Transverse colon (tissue), 4 donors: Measurements from ENCODE around the gene TBCD. TPM values are rescaled to one million over a fixed set of nuclear protein-coding genes. Genes with fewer than 3 reads are reported as not detected.
A peak's percentile ranks its signal among the peaks of the same experiment; 100 is the strongest.

Experiments
- DNase-seq: peaks from one replicate; pipeline ENCODE4 v3.0.0-alpha.2; 2019
- H3K27ac ChIP-seq, 4 donors: fragments of 200-600 bp; sonication (generic); 2 replicates each; pipeline ENCODE4 v1.5.1; 2016 to 2018; ENCODE audit warnings: inconsistent platforms in 4 of 4
- H3K27me3 ChIP-seq: fragments of 200-600 bp; sonication (generic); 2 replicates; pipeline ENCODE4 v1.5.1; 2017; ENCODE audit warnings: inconsistent platforms
- H3K36me3 ChIP-seq, 4 donors: fragments of 200-600 bp; sonication (generic); 2 replicates each; pipeline ENCODE4 v1.5.1; 2017 to 2019; ENCODE audit warnings: inconsistent platforms in 4 of 4
- H3K4me1 ChIP-seq, 4 donors: fragments of 200-600 bp; sonication (generic); 2 replicates each; pipeline ENCODE4 v1.5.1; 2017 to 2020; ENCODE audit warnings: inconsistent platforms in 4 of 4
- H3K4me3 ChIP-seq, 4 donors: fragments of 200-600 bp; sonication (generic); 1 replicate in 1 of 4; 2 replicates in 3 of 4; pipeline versions ENCODE4 v1.5.1 to v1.6.1; 2017 to 2019; ENCODE audit warnings: inconsistent platforms in 4 of 4
- H3K9me3 ChIP-seq, 2 donors: fragments of 200-600 bp; sonication (generic); 2 replicates each; pipeline ENCODE4 v1.5.1; 2017 to 2019; ENCODE audit warnings: inconsistent platforms in 2 of 2
- CTCF ChIP-seq, 5 experiments: fragments of 200-600 bp in 3 of 5; fragments of 450-650 bp in 2 of 5; sonication (generic) in 3 of 5; IDR thresholded peaks; 1 replicate in 2 of 5; 2 replicates in 3 of 5; pipeline ENCODE4 v1.5.1; 2016 to 2017; ENCODE audit warnings: antibody characterized with exemption in 5 of 5, inconsistent platforms in 3 of 5, mild to moderate bottlenecking in 2 of 5, moderate library complexity in 1 of 5
- EP300 ChIP-seq: sonication (generic); formaldehyde crosslinking; IDR thresholded peaks from one replicate; pipeline ENCODE4 v1.6.1; 2017; ENCODE audit warnings: antibody characterized with exemption, low read depth
- POLR2A ChIP-seq: fragments of 450-650 bp; IDR thresholded peaks from one replicate; pipeline ENCODE4 v1.6.1; 2016; ENCODE audit warnings: antibody characterized with exemption, mild to moderate bottlenecking, moderate library complexity
- POLR2AphosphoS5 ChIP-seq, 3 donors: sonication (generic); formaldehyde crosslinking; IDR thresholded peaks; one replicate each; pipeline ENCODE4 v1.6.1; 2016; ENCODE audit warnings: antibody characterized with exemption in 3 of 3
- WGBS, 2 donors: methylation state at CpG; one replicate each; pipeline ENCODE4 v1.1.5; 2018; ENCODE audit warnings: low coverage in 1 of 2; 5-methylcytosine and 5-hydroxymethylcytosine counted together
- in situ Hi-C, 4 donors: fragments of 200-750 bp; cut with MboI; loops; one replicate each; pipeline versions ENCODE4 v1.15.0 to v1.15.1; 2017; ENCODE audit warnings: low sequenced_read_pairs in 3 of 4, low pct_ligation_motif_present in 1 of 4, low pct_unique_long_range_greater_than_20kb in 1 of 4
- intact Hi-C: fragments of 100-400 bp; cut with DNase I; formaldehyde crosslinking; loops from one replicate; pipeline ENCODE4 v1.15.1; 2023; ENCODE audit warnings: low total_unique reads
- total RNA-seq, 4 donors: library from RNA; depleted of rRNA; stranded (reverse); fragments of >200 nt; gene quantifications; one replicate each; pipeline ENCODE4 v1.1.0, GENCODE V29; 2016

Gene TBCD
- total RNA-seq, 4 donors from 2014 or later = 38.6 to 104 (median 39.8) TPM

DNA sequence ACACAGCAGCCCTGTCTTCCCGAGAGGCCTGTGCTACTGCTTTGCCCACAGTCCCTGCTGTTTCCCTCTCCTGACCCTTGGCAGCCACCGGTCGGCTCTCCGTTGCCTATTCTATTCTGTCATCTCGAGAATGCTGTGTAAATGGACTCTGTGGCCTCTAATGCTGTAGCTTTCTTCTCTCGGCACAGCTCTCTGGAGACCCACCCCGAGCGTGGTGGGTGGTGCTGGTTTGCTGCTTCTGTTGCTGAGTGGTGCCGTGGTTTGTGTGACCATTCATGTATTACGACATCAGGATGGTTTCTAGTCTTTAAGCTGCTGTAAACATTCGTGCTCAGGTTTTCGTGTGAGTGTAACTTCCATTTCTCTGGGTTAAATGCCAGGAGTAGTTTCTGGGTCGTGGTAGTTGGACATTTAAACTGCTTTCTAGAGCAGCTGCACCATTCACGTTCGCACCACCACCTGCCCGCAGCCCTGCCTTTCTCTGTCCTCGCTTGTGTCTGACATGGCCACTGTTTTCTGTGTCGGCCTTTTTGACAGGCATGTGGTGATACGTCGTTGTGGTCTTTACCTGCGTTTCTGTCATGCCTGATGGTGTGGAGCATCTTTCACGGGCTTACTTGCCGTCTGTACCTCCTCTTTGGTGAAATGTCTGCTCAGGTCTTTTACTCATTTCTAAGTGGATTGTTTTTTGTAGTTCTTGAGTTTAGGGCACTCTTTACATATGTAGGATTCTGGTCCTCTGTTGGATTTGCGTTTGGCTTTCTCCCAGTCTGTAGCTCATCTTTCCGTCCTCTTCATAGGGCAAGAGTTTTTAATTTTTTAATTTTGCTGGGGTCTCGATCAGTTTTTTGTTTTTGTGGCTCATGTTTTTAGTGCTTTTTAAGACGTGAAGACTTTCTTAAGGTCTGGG lies 135.6 kb downstream of the TBCD start:
- no peak for TF ChIP-seq POLR2A
- TF ChIP-seq CTCF (IDR thresholded peaks at IDR 0.05) = no peak
- no peak for TF ChIP-seq EP300
- no peak for TF ChIP-seq POLR2AphosphoS5 (IDR thresholded peaks at IDR 0.05)
- Histone ChIP-seq H3K4me3 (no peak overlapping the region), H3K4me1 (peaks cover 5 to 54% (median 29%) of the 10 kb centered on the region in 4 donors), H3K36me3 (no peaks in the 10 kb centered on the region), H3K9me3 (no peaks in the 10 kb centered on the region), H3K27ac (no peak overlapping the region), H3K27me3 (no peaks in the 10 kb centered on the region)
- DNase-seq = no peak
- intact Hi-C loops (no loop called here), in situ Hi-C loops (no loop called here)
- 90 to 92% methylated on average over 14 to 27 of the region's 27 CpGs for WGBS, 2 donors

- no peaks in the 10 kb centered on the region for H3K36me3 ChIP-seq
- peak overlapping the region; percentile 65 to 79 (median 72) for H3K27ac ChIP-seq
- whole genome bisulfite sequencing, 2 donors = 60 to 77% methylated on average over 3 to 25 of the region's 30 CpGs
- peaks cover 6 to 58% (median 19%) of the 10 kb centered on the region in 4 donors for H3K4me1 ChIP-seq
- in situ Hi-C loops (no loop called here), intact Hi-C loops (no loop called here)
- H3K4me3 ChIP-seq = no peak overlapping the region
- TF ChIP-seq EP300 (no peak), CTCF (IDR thresholded peaks at IDR 0.05) (no peak), POLR2AphosphoS5 (IDR thresholded peaks at IDR 0.05) (no peak), POLR2A (no peak)
- DNase-seq = no peak
- no peaks in the 10 kb centered on the region for H3K27me3 ChIP-seq
- H3K9me3 ChIP-seq = no peaks in the 10 kb centered on the region
These were observed 137.0 kb downstream of the TBCD start for GRCh38 chr17:82888583-82889495.

- Histone ChIP-seq H3K4me3 (no peak overlapping the region), H3K9me3 (no peaks in the 10 kb centered on the region), H3K4me1 (peaks cover 9 to 66% (median 25%) of the 10 kb centered on the region in 4 donors), H3K27me3 (no peaks in the 10 kb centered on the region), H3K27ac (peak overlapping the region; percentile 65 to 79 (median 72)), H3K36me3 (no peaks in the 10 kb centered on the region)
- in situ Hi-C loops (no loop called here), intact Hi-C loops (no loop called here)
- peak; percentile 74 for DNase-seq
- TF ChIP-seq POLR2AphosphoS5 (IDR thresholded peaks at IDR 0.05) (peak in 2 of 3 donors; percentile 54 to 57), CTCF (IDR thresholded peaks at IDR 0.05) (no peak), EP300 (no peak), POLR2A (no peak)
- WGBS, 2 donors = 59 to 82% methylated on average over 5 to 27 of the region's 28 CpGs
These were observed 137.9 kb downstream of the TBCD start for GRCh38 chr17:82889496-82890338.
